CD8-positive, alpha-beta memory T cell (primary cell): ENCODE results near the gene ATP23. TPM values are rescaled to one million over a fixed set of nuclear protein-coding genes. Genes with fewer than 3 reads are reported as not detected.
A peak's percentile ranks its signal among the peaks of the same experiment; 100 is the strongest.

Experiments
- CTCF ChIA-PET: fragments of 350-600 bp; sonication (Branson Sonifier 250); formaldehyde crosslinking; loops from one replicate; lab custom pipeline; 2021; ENCODE audit warnings: antibody characterized with exemption; lab: Charles Lee
- POLR2A ChIA-PET: fragments of 350-600 bp; sonication (Branson Sonifier 250); formaldehyde crosslinking; loops from one replicate; lab custom pipeline; 2021; ENCODE audit warnings: antibody characterized with exemption; lab: Charles Lee
- DNase-seq, 5 donors: peaks; one replicate each; pipeline versions ENCODE4 v3.0.0 to v3.0.0-alpha.2; 2020 to 2022; ENCODE audit warnings: mixed read lengths in 1 of 5
- H3K27ac ChIP-seq: one replicate; pipeline ENCODE4 v1.7.0; 2013; ENCODE audit warnings: low read depth, mild to moderate bottlenecking, low read length, moderate library complexity
- H3K27me3 ChIP-seq: 2 replicates; pipeline ENCODE4 v1.7.0; 2013; ENCODE audit warnings: low read length, mild to moderate bottlenecking; ENCODE audit not compliant: insufficient read depth, poor library complexity, severe bottlenecking
- H3K36me3 ChIP-seq: 2 replicates; pipeline ENCODE4 v1.7.0; 2013; ENCODE audit warnings: mild to moderate bottlenecking, low read length, moderate library complexity; ENCODE audit not compliant: insufficient read depth
- H3K4me1 ChIP-seq: 2 replicates; pipeline ENCODE4 v1.7.0; 2013; ENCODE audit warnings: mild to moderate bottlenecking, low read length, moderate library complexity; ENCODE audit not compliant: insufficient read depth
- H3K4me3 ChIP-seq: 2 replicates; pipeline ENCODE4 v1.7.0; 2013; ENCODE audit warnings: mild to moderate bottlenecking, low read length
- H3K9me3 ChIP-seq: 2 replicates; pipeline ENCODE4 v1.7.0; 2013; ENCODE audit warnings: mild to moderate bottlenecking, low read length
- H3K27ac Mint-ChIP-seq, 8 donors: one replicate each; pipeline ENCODE4 v1.8.0; 2020 to 2021; ENCODE audit warnings: mixed read lengths in 8 of 8, mild to moderate bottlenecking in 6 of 8, inconsistent platforms in 3 of 8, moderate library complexity in 3 of 8
- H3K27me3 Mint-ChIP-seq, 2 donors: one replicate each; pipeline ENCODE4 v1.8.0; 2020 to 2021; ENCODE audit warnings: mixed read lengths in 2 of 2, mild to moderate bottlenecking in 1 of 2, moderate library complexity in 1 of 2
- H3K36me3 Mint-ChIP-seq, 3 donors: one replicate each; pipeline ENCODE4 v1.8.0; 2020 to 2021; ENCODE audit warnings: mixed read lengths in 3 of 3, inconsistent platforms in 1 of 3, mild to moderate bottlenecking in 1 of 3
- H3K4me1 Mint-ChIP-seq, 3 donors: one replicate each; pipeline ENCODE4 v1.8.0; 2020 to 2021; ENCODE audit warnings: mixed read lengths in 3 of 3, inconsistent platforms in 1 of 3, mild to moderate bottlenecking in 1 of 3
- H3K4me3 Mint-ChIP-seq, 7 donors: one replicate each; pipeline ENCODE4 v1.8.0; 2020 to 2021; ENCODE audit warnings: mixed read lengths in 7 of 7, mild to moderate bottlenecking in 6 of 7, moderate library complexity in 4 of 7, inconsistent platforms in 2 of 7
- H3K9me3 Mint-ChIP-seq, 5 donors: one replicate each; pipeline ENCODE4 v1.8.0; 2020 to 2022; ENCODE audit warnings: mixed read lengths in 5 of 5, mild to moderate bottlenecking in 3 of 5, moderate library complexity in 2 of 5, inconsistent platforms in 1 of 5
- polyA plus RNA-seq: library from polyadenylated mRNA; unstranded; fragments of 300-500 nt; fragmentation: Illumina TruSeq; gene quantifications from one replicate; pipeline ENCODE4 v1.2.3, GENCODE V29; 2021
- total RNA-seq, 2 experiments: library from RNA; stranded (reverse); gene quantifications; one replicate each; pipeline ENCODE4 v1.2.3, GENCODE V29; 2021

ATP23 gene
- total and polyA plus RNA-seq, 3 experiments from 2014 or later = 10.1 to 22.0 (median 11.8) TPM

DNA sequence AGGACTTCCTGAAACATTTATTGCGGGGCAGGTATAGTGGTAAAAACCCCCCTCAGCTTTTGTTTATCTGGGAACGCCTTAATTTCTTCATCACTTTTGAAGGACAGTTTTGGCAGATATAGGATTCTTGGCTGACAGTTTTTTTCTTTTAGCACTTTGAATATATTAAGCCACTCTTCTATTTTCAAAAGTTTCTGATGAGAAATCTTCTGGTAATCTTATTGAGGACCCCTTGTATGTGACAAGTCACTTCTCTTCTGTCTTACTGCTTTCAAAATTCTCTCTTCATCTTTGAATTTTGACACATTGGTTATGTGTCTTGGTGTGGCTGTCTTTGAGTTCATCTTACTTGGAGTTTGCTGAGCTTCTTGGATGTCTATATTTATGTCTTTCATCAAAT lies 59.1 kb downstream of the ATP23 start:
- Histone ChIP-seq H3K27ac (no peak overlapping the region), H3K9me3 (no peaks in the 10 kb centered on the region), H3K27me3 (no peaks in the 10 kb centered on the region), H3K4me1 (no peaks in the 10 kb centered on the region), H3K4me3 (no peak overlapping the region), H3K36me3 (no peaks in the 10 kb centered on the region)
- no peak for DNase-seq
- H3K4me3 Mint-ChIP-seq = no peak overlapping the region
- no peak overlapping the region for H3K27ac Mint-ChIP-seq
- H3K27me3 Mint-ChIP-seq = peaks cover 22 to 41% of the 10 kb centered on the region in 2 donors
- H3K36me3 Mint-ChIP-seq = peaks cover 0 to 13% (median 0%) of the 10 kb centered on the region in 3 donors
- CTCF ChIA-PET = no interaction called here
- peaks cover 35 to 47% (median 43%) of the 10 kb centered on the region in 5 donors for H3K9me3 Mint-ChIP-seq
- POLR2A ChIA-PET = no interaction called here
- H3K4me1 Mint-ChIP-seq = no peaks in the 10 kb centered on the region

- Mint-ChIP-seq H3K4me3 (no peak overlapping the region), H3K27me3 (peaks cover 8 to 27% of the 10 kb centered on the region in 2 donors), H3K9me3 (peaks cover 0 to 2% (median 0%) of the 10 kb centered on the region in 5 donors), H3K36me3 (no peaks in the 10 kb centered on the region), H3K27ac (peak overlapping the region in 1 of 8 donors; percentile 58), H3K4me1 (no peaks in the 10 kb centered on the region)
- Histone ChIP-seq H3K27ac (no peak overlapping the region), H3K4me3 (no peak overlapping the region), H3K4me1 (no peaks in the 10 kb centered on the region), H3K27me3 (no peaks in the 10 kb centered on the region), H3K36me3 (no peaks in the 10 kb centered on the region), H3K9me3 (no peaks in the 10 kb centered on the region)
- POLR2A ChIA-PET = no interaction called here
- CTCF ChIA-PET = no interaction called here
- no peak for DNase-seq
Measured at GRCh38 chr12:58007875-58008274, 66.5 kb downstream of the ATP23 start.

GRCh38 chr12:58008634-58009033 lies 67.3 kb downstream of the ATP23 start:
- Mint-ChIP-seq H3K36me3 (no peaks in the 10 kb centered on the region), H3K27me3 (peaks cover 7 to 29% of the 10 kb centered on the region in 2 donors), H3K9me3 (peaks cover 0 to 2% (median 0%) of the 10 kb centered on the region in 5 donors), H3K27ac (no peak overlapping the region), H3K4me3 (no peak overlapping the region), H3K4me1 (no peaks in the 10 kb centered on the region)
- Histone ChIP-seq H3K27ac (no peak overlapping the region), H3K27me3 (no peaks in the 10 kb centered on the region), H3K9me3 (no peaks in the 10 kb centered on the region), H3K4me1 (no peaks in the 10 kb centered on the region), H3K4me3 (no peak overlapping the region), H3K36me3 (no peaks in the 10 kb centered on the region)
- CTCF ChIA-PET = no interaction called here
- POLR2A ChIA-PET = no interaction called here
- no peak for DNase-seq

Other genes with a start within 250 kb of the ATP23 start
- gene OS9, start 247.4 kb upstream of the ATP23 start, total RNA-seq = 100 to 1,000 TPM in 1 of 2 experiments, 10 to 100 TPM in 1; 96.8 to 103 TPM
- gene OS9, start 247.4 kb upstream of the ATP23 start, polyA plus RNA-seq = 86.9 TPM
- gene AGAP2, start 202.8 kb upstream of the ATP23 start, total RNA-seq = 10 to 100 TPM; 29.9 to 31.7 TPM
- gene AGAP2, start 202.8 kb upstream of the ATP23 start, polyA plus RNA-seq = 6.4 TPM
- gene TSPAN31, start 196.5 kb upstream of the ATP23 start, total RNA-seq = 10 to 100 TPM; 12.0 to 13.0 TPM
- 46.9 TPM for gene TSPAN31, start 196.5 kb upstream of the ATP23 start, polyA plus RNA-seq
- 100 to 1,000 TPM; 268 to 304 TPM for gene CDK4, start 189.3 kb upstream of the ATP23 start, total RNA-seq
- gene CDK4, start 189.3 kb upstream of the ATP23 start, polyA plus RNA-seq = 76.0 TPM
- 10 to 100 TPM; 26.3 to 27.2 TPM for gene MARCHF9, start 186.5 kb upstream of the ATP23 start, total RNA-seq
- gene MARCHF9, start 186.5 kb upstream of the ATP23 start, polyA plus RNA-seq = 5.7 TPM
- 1 to 10 TPM; 7.2 to 7.4 TPM for gene CYP27B1, start 174.5 kb upstream of the ATP23 start, total RNA-seq
- 0.52 TPM for gene CYP27B1, start 174.5 kb upstream of the ATP23 start, polyA plus RNA-seq
- gene METTL1, start 169.5 kb upstream of the ATP23 start, total RNA-seq = 10 to 100 TPM; 69.8 to 74.2 TPM
- gene METTL1, start 169.5 kb upstream of the ATP23 start, polyA plus RNA-seq = 18.6 TPM
- gene EEF1AKMT3, start 169.0 kb upstream of the ATP23 start, total RNA-seq = 1 to 10 TPM; 3.5 to 3.9 TPM
- 3.3 TPM for gene EEF1AKMT3, start 169.0 kb upstream of the ATP23 start, polyA plus RNA-seq
- gene TSFM, start 158.8 kb upstream of the ATP23 start, total RNA-seq = 10 to 100 TPM; 64.0 to 69.0 TPM
- gene TSFM, start 158.8 kb upstream of the ATP23 start, polyA plus RNA-seq = 32.6 TPM
- gene AVIL, start 122.8 kb upstream of the ATP23 start, total RNA-seq = 1 to 10 TPM; 2.3 to 2.5 TPM
- 0.40 TPM for gene AVIL, start 122.8 kb upstream of the ATP23 start, polyA plus RNA-seq
- gene CTDSP2, start 94.8 kb upstream of the ATP23 start, total RNA-seq = 10 to 100 TPM; 72.8 to 76.4 TPM
- gene CTDSP2, start 94.8 kb upstream of the ATP23 start, polyA plus RNA-seq = 55.0 TPM